ENCODE results near the gene UNC80.

GRCh38 chr2:209937893-209938292 lies 166.3 kb downstream of the UNC80 start:
- TF ChIP-seq EZH2 (IDR thresholded peaks at IDR 0.05; ENCODE audit: borderline replicate concordance, insufficient read depth, low read length, poor library complexity, severe bottlenecking) (no peak), CTCF (IDR thresholded peaks at IDR 0.05; ENCODE audit: poor library complexity, severe bottlenecking) (no peak)
